Lower leg skin (tissue), 3 donors: ENCODE measurements around the gene POLR1B.
"Not testable (repeated sequence)": the region's sequence is repeated elsewhere in the genome, so short reads cannot be mapped to it uniquely, and the experiment has no call there.

Source experiments
- POLR2A ChIP-seq, 2 donors: fragments of 450-650 bp; IDR thresholded peaks; one replicate each; pipeline ENCODE4 v1.6.1; 2016 to 2017; ENCODE audit warnings: antibody characterized with exemption in 2 of 2, mild to moderate bottlenecking in 1 of 2, moderate library complexity in 1 of 2
- TF ChIP-seq, protein P1 (sequence below), 3 donors: fragments of 450-650 bp; IDR thresholded peaks; one replicate each; pipeline ENCODE4 v1.5.1; 2016; ENCODE audit warnings: antibody characterized with exemption in 3 of 3, mild to moderate bottlenecking in 3 of 3, moderate library complexity in 2 of 3

DNA sequence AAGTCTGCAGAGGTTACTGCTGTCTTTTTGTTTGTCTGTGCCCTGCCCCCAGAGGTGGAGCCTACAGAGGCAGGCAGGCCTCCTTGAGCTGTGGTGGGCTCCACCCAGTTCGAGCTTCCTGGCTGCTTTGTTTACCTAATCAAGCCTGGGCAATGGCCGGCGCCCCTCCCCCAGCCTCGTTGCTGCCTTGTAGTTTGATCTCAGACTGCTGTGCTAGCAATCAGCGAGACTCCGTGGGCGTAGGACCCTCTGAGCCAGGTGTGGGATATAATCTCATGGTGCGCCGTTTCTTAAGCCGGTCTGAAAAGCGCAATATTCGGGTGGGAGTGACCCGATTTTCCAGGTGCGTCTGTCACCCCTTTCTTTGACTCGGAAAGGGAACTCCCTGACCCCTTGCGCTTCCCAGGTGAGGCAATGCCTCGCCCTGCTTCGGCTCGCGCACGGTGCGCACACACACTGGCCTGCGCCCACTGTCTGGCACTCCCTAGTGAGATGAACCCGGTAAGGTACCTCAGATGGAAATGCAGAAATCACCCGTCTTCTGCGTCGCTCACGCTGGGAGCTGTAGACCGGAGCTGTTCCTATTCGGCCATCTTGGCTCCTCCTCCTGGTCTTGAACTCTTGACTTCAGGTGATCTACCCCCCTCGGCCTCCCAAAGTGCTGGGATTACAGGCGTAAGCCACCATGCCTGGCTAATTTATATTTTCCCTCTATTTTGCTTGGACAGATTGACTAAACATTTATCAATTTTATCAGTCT, 32.8 kb upstream of the POLR1B start:
- TF ChIP-seq, protein P1, sequence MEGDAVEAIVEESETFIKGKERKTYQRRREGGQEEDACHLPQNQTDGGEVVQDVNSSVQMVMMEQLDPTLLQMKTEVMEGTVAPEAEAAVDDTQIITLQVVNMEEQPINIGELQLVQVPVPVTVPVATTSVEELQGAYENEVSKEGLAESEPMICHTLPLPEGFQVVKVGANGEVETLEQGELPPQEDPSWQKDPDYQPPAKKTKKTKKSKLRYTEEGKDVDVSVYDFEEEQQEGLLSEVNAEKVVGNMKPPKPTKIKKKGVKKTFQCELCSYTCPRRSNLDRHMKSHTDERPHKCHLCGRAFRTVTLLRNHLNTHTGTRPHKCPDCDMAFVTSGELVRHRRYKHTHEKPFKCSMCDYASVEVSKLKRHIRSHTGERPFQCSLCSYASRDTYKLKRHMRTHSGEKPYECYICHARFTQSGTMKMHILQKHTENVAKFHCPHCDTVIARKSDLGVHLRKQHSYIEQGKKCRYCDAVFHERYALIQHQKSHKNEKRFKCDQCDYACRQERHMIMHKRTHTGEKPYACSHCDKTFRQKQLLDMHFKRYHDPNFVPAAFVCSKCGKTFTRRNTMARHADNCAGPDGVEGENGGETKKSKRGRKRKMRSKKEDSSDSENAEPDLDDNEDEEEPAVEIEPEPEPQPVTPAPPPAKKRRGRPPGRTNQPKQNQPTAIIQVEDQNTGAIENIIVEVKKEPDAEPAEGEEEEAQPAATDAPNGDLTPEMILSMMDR (IDR thresholded peaks at IDR 0.05): not testable (repeated sequence)
- TF ChIP-seq POLR2A (IDR thresholded peaks at IDR 0.05): not testable (repeated sequence)
